ENCODE measurements around the gene RAI14.

- no peak for TF ChIP-seq CTCF (IDR thresholded peaks at IDR 0.05; ENCODE audit: low read depth, low read length)
- TF ChIP-seq EZH2phosphoT487 (IDR thresholded peaks at IDR 0.05; ENCODE audit: low read depth) = no peak
These were observed 34.6 kb upstream of the RAI14 start for GRCh38 chr5:34621277-34622097.

All from OCI-LY3 (cell line).